Muscle of arm (tissue), 14 donors: ENCODE data around the gene PTGFRN. TPM values are rescaled to one million over a fixed set of nuclear protein-coding genes. Genes with fewer than 3 reads are reported as not detected.
A peak's percentile ranks its signal among the peaks of the same experiment; 100 is the strongest.
"Not testable (repeated sequence)": the region's sequence is repeated elsewhere in the genome, so short reads cannot be mapped to it uniquely, and the experiment has no call there.

Experiments used
- DNase-seq: peaks from one replicate; pipeline ENCODE4 v3.0.0-alpha.2; 2013
- long read RNA-seq, 11 donors: transcript quantifications; one replicate each; lab custom pipeline, GENCODE V29; 2026
- polyA plus RNA-seq, 12 donors: library from polyadenylated mRNA; unstranded; fragments of 120-200 nt; gene quantifications; one replicate each; pipeline ENCODE4 v1.2.1, GENCODE V29; 2013; ENCODE audit not compliant: insufficient read length in 12 of 12

PTGFRN gene
- polyA plus RNA-seq: 100 to 1,000 TPM in 10 of 12 donors, 10 to 100 TPM in 1, not detected in 1; 69.8 to 166 (median 137) TPM
- long read RNA-seq, donor 1, full-length matches to known transcripts: 1 of 15 reads
- long read RNA-seq, donor 1, partial matches to known transcripts: 14 of 15 reads
- long read RNA-seq, donor 1, other reads (novel, unspliced or antisense): 0 of 15 reads
- long read RNA-seq, donor 2, full-length matches to known transcripts: 10 of 26 reads
- long read RNA-seq, donor 2, partial matches to known transcripts: 16 of 26 reads
- long read RNA-seq, donor 2, other reads (novel, unspliced or antisense): 0 of 26 reads
- long read RNA-seq, donor 3, full-length matches to known transcripts: 4 of 4 reads
- long read RNA-seq, donor 3, partial matches to known transcripts: 0 of 4 reads
- long read RNA-seq, donor 3, other reads (novel, unspliced or antisense): 0 of 4 reads
- long read RNA-seq, donor 4, full-length matches to known transcripts: 3 of 3 reads
- long read RNA-seq, donor 4, partial matches to known transcripts: 0 of 3 reads
- long read RNA-seq, donor 4, other reads (novel, unspliced or antisense): 0 of 3 reads
- long read RNA-seq, donor 5, full-length matches to known transcripts: 18 of 36 reads
- long read RNA-seq, donor 5, partial matches to known transcripts: 18 of 36 reads
- long read RNA-seq, donor 5, other reads (novel, unspliced or antisense): 0 of 36 reads
- long read RNA-seq, donor 6, full-length matches to known transcripts: 3 of 3 reads
- long read RNA-seq, donor 6, partial matches to known transcripts: 0 of 3 reads
- long read RNA-seq, donor 6, other reads (novel, unspliced or antisense): 0 of 3 reads
- long read RNA-seq, donor 7, full-length matches to known transcripts: 8 of 14 reads
- long read RNA-seq, donor 7, partial matches to known transcripts: 6 of 14 reads
- long read RNA-seq, donor 7, other reads (novel, unspliced or antisense): 0 of 14 reads
- long read RNA-seq, donor 8, full-length matches to known transcripts: 8 of 101 reads
- long read RNA-seq, donor 8, partial matches to known transcripts: 93 of 101 reads
- long read RNA-seq, donor 8, other reads (novel, unspliced or antisense): 0 of 101 reads
- long read RNA-seq, donor 9, full-length matches to known transcripts: 4 of 29 reads
- long read RNA-seq, donor 9, partial matches to known transcripts: 25 of 29 reads
- long read RNA-seq, donor 9, other reads (novel, unspliced or antisense): 0 of 29 reads
- long read RNA-seq, donor 10, full-length matches to known transcripts: 7 of 12 reads
- long read RNA-seq, donor 10, partial matches to known transcripts: 5 of 12 reads
- long read RNA-seq, donor 10, other reads (novel, unspliced or antisense): 0 of 12 reads
- long read RNA-seq, donor 11, full-length matches to known transcripts: 9 of 21 reads
- long read RNA-seq, donor 11, partial matches to known transcripts: 12 of 21 reads
- long read RNA-seq, donor 11, other reads (novel, unspliced or antisense): 0 of 21 reads

DNA sequence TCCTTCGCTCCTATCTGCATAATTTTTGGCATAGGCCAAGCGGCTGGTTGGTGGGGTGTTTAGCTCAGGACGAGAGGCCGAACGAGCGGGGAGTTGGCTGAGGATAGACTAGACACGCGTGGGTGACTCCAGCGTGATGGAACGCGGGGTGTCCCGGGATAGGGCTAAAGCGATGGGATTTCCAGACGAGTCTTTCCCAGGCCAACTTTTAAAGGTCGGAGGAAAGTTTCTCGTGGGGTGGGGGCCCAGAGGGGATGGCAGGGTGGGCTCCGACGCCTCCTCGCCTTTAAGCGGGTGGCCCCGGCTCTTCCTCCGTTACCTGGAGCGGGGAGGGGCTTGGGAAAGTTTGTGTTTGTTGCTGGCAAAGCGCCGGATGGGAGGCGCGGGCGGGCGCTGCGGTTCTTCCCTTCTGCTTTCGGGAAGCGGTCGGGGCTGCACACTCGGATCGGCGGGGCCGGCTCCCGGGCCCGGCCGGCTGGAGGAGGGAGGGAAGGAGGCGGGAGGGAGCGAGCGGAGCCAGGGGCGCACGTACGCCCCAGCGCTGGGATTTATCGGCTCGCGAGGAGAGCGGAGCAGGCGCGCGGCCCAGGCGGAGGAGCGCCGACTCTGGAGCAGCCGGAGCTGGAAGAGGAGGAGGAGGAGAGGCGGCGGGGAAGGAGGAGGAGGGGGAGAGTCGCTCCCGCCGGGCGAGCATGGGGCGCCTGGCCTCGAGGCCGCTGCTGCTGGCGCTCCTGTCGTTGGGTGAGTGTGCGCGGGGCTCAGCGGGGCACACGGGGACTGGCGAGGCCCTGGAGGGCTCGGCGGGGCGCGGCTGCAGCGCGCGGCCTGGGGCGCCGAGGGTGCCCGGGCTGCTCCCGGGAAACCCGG, at the start of gene PTGFRN:
TSS of gene PTGFRN (plus strand) at position 405 of the 867 bp plus-strand sequence. CDS start at position 693, 288 bp downstream.
- DNase-seq: peak; percentile 82

DNA sequence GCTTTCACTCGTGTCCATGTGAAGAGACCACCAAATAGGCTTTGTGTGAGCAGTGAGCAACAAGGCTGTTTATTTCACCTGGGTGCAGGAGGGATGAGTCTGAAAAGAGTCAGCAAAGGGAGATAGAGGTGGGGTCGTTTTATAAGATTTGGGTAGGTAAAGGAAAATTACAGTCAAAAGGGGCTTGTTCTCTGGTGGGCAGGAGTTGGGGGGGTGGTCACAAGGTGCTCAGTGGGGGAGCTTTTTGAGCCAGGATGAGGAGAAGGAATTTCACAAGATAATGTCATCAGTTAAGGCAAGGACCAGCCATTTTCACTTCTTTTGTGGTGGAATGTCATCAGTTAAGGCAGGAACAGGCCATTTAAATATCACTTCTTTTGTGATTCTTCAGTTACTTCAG, 49.5 kb upstream of the PTGFRN start:
- not testable (repeated sequence) for DNase-seq

DNA sequence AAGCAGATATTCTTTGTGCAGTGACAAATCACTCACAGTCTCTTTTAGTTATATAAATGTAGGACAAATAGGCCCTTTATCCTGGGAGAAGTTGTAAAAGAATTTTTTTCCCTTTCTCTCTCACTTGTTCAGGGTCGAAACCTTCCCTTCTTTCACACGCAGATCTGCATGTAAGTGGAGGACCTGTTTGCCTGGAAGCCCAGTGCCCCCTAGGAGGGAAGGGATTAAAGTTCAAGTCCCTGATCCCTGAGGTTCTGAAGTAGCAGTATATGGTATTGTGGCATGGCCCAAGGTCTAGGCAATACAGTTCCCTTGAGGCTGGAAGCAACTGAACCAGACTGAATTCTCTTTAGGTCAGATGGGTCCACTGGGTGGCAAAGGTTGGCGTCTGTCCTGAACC, 48.6 kb upstream of the PTGFRN start:
- no peak for DNase-seq

DNA sequence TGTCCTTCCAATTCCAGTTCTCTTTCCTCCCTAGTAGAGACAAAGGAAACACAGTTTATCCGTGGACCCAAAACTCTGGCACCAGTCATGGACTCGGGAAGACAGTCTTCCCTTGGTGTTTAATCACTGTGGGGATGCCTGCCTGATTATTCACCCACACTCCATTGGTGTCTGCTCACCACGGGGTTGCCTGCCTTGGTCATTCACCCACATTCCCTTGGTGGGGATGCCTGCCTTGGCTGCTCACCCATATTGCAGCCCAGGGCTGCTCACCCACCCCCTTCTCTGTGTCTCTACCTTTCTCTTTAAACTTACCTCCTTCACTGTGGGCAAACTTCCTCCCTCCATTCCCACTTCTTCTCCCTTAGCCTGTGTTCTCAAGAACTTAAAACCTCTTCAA, 46.7 kb upstream of the PTGFRN start:
- DNase-seq: not testable (repeated sequence)

DNA sequence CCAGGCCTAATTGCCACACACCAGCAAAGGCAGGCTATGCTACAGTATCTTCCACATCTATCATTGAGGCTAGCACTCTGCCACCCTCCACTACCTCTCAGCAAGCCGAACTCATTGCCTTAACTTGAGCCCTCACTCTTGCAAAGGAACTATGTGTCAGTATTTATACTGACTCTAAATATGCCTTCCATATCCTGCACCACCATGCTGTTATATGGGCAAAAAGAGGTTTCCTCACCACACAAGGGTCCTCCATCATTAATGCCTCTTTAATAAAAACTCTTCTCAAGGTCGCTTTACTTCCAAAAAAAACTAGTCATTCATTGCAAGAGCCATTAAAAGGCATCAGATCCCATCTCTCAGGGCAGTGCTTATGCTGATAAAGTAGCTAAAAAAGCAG, 43.2 kb upstream of the PTGFRN start:
- DNase-seq: not testable (repeated sequence)

DNA sequence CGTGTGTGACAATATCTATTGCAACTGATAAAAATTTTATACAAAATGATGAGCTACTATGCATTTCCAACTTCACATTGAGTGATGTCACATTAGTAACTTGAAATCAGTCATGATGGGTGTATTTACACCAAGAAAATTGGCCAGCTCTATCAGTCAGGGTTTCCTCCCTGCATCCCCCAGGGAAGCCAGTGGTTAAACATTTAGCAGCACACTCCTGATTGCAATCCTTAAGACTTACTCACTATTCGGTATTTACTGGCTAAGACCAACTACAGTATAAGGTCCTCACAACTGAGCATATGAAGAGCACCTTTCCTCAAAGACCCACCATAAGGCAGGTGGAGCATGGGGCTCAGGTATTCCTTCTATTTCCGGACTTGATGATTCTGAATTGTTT, 41.3 kb upstream of the PTGFRN start:
- DNase-seq: no peak

DNA sequence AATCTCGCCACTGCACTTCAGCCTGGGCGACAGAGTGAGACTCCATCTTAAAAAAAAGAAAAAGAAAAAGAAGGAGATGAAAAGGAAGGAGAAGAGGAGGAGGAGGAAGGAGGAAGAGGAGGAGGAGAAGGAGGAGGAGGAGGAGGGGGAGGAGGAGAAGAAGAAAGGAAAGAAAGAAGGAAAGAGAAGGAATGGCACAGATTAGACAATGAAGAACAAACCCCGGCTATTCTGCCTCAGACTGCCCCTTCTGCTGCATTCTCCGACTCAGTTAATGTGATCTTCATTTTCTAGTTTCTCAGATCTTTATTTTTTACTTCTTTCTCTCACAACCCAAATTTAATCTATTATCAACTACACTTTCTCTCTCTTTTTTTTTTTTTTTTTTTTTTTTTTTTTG, 40.1 kb upstream of the PTGFRN start:
- no peak for DNase-seq

DNA sequence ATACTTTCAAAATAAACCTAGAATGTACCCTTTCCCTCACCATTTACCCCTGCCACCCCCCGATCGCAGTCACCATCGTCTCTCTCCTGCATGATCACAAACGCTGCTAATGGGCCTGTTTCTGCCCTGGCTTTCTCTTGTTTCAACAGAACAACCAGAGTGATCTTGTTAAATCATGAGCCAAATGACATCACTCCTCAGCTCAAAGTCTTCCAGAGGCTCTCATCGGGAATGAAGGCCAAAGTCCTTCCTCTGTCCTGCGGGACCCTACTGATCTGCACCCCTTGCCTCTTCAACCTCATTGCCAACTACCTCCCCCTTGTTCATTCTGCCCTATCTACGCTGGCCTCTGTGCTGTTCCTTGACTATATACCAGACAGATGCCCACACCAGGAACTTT, 39.4 kb upstream of the PTGFRN start:
- no peak for DNase-seq

DNA sequence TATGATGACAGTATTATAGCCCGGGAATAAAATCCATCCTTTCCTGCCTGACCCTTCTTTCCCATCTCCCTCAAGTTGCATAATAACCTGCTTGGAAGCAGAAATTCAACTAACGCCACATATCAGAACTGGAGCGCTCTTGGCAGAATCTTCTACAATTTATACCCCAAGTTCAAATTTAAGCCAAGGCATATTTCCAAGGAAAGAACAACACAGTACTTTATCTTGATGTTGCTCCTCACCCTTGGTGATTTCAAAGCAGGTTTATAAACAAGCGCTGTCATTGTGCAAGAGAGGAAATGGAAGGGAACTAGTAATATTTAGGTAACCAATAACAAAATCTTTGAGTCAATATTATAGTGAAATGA, 38.0 kb upstream of the PTGFRN start:
- no peak for DNase-seq

DNA sequence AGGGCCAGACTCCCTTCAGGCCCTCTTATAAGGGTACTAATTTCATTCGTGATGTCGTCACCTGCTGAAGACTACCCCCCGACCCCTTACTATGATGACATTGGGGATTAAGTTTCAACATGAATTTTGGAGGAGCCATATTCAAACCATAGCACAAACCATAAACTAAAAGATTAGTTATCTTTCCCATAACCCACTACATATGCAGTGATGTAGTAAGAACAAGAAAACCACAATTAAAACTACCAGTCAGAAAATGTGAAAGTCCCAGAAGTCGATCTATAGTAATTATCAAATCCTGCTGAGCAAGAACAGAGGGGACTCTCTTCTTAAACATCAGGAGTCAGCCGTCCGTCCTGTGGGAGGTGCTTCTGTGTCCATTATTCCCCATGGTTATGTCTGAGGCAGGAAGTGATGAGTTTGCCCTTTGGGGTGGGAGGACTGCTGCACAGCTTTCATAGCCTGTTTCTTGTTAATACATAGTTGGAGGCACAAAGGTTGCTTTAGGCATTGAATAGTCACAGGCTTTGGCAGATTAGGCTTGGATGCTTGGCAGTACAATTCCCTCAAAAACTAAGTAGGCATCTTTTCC, 35.9 kb upstream of the PTGFRN start:
- no peak for DNase-seq

DNA sequence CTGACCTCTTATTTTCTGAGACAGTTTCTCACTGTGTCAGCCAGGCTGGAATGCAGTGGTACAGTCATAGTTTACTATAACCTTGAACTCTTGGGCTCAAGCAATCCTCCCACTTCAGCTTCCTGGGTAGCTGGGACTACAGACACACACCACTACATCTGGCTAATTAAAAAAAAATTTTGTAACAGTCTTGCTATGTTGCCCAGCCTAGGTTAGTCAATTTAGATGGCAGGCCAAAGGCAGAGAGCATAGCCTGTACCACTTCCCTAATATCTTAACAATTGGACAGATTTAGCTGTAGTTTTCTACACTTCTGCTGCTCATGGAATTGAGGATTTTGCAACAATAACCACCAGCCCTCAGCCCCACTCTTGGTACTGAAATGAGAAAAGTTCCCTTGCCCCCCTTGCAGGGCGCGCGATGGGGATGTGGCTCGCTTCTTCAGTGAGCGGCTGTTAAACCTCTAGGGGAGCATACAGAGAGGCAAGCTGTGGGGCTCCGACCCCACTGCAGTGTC, 34.9 kb upstream of the PTGFRN start:
- DNase-seq: no peak

DNA sequence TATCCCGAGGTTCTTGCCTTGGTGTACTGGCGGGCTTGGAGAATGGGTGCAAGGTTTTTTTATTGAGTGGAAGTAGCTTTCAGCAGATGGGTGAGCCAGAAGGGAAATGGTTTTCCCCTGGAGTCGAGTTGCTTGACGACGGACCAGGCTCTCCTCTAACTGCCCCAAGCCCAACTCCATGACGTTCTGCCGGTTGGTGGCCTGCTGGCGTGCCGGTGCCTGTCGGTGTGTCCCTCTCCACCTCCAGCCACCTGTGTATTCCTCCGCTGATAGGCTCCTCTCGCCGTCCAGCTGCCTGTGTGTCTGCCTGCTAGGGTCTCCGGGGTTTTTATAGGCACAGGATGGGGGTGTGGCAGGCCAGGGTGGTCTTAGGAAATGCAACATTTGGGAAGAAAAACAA, 34.3 kb upstream of the PTGFRN start:
- no peak for DNase-seq

DNA sequence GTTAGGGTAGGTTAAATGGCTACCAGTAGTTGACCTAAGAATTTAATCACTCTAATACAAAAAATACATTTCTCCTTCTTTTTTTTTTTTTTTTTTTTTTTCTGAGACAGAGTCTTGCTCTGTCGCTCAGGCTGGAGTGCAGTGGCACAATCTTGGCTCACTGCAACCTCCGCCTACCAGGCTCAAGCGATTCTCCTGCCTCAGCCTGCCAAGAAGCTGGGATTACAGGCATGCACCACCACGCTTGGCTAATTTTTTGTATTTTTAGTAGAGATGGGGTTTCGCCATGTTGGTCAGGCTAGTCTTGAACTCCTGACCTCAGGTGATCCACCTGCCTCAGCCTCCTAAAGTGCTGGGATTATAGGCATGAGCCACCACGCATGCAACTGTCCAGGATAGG, 33.8 kb upstream of the PTGFRN start:
- not testable (repeated sequence) for DNase-seq

DNA sequence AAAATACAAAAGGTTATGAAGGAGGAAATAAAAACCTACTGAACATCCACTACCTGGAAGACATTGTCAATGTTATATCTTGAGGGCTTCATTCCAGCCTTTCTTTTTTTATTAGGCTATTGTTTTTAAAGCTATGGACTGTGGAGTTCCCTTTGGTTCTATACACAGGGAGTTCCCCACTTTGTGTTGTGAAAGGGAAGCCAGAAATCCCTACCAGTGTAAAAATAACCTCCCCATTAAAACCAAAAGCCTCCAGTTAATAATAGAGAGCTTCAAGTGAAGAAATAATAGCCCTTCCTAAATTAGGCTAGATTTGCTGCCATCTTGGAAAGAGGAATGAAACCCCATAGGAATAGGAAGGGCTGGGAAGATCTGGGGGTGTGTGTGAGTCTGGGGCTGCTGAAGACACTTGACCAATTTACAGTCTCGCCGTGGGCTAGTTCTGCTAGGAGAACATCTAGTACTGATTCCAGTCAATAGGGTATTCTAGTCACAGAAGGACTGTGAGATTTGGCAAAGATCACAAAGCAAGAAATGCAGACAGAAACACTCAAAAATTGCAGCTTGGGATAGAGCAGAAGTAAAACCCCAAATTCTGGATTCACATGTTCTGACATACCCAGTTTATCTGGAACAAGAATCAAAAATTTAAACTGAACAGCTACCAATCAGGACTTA, 32.4 kb upstream of the PTGFRN start:
- no peak for DNase-seq

DNA sequence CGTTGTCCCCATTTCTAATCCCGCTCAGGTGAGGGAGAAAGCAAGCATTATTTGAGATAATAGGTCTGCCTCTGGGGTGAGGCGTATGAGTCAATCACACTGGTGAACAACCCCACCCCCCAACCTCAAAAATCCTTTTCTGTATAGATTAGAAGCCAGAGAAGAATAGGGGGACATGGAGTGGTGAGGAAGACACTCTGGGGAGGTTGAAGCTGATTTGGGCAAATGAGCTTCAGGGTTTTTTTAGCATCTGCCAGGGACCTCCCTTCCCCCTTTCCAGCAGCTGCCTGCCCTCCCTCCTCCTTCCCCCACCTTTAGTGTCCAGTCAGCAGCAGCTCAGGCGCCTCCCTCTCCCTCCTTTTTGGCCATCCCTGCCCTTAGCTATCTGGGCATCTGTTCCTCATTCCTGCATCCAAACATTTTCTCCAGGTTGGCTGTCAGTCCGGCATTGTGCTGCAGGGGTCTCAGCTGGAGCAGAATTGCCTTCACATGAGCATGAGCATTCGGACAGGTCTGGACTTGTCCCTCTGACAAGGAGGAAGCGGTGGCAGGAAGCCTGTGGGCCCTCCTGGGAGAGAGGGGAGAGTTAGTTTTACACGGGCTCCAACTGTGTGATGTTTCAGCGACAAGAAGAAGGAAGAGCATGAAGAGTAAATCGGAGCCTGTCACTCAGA, 30.8 kb upstream of the PTGFRN start:
- DNase-seq: peak; percentile 67

DNA sequence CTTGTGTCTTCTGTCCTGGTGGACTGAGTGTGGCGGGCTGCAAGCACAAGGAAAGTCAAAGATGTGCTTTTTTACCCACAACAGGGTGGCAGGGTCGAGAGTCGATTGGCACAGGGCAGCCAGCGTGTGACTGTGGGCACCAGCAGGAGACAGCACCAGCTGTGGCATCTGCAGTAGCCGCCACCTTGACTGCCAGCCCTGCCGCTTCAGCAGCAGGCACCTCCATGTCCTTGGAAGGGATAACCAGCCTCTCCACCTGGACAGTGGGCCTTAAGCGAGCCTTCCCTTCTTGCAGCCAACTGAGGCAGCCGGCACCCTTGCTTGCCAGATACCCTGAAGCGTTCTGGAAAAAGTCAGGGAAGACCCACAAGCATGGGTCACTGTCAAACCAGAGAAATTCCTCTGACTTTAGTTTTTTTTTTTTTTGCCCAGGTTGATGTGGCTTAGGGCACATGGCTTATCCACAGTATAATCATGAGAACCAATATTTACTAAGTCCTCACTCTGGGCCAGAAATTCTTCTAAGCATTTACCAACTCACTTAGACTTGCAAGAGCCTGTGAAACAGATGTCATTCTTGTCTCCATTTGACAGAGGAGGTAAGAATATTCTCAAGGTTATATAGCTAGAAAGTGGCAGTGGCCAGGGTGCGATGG, 30.1 kb upstream of the PTGFRN start:
- DNase-seq: no peak

DNA sequence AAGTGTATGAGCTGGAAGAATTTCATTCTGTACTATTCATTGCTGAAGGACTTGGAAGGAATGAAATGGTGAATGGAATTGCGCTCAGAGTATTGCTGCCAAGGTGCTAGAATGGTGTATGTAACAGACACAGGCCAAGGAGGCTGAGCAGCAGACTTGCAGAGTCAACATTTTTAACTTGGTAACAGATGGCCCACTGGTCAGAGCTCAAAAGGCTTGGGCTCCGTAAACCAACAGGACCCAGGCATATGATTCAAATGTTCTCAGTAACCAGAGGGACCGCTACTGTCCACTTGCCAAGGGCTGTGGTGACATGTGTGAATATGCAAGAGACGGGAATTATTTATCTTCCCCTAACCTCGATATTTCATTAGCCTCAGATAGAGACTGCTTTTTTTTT, 28.8 kb upstream of the PTGFRN start:
- peak; percentile 60 for DNase-seq

DNA sequence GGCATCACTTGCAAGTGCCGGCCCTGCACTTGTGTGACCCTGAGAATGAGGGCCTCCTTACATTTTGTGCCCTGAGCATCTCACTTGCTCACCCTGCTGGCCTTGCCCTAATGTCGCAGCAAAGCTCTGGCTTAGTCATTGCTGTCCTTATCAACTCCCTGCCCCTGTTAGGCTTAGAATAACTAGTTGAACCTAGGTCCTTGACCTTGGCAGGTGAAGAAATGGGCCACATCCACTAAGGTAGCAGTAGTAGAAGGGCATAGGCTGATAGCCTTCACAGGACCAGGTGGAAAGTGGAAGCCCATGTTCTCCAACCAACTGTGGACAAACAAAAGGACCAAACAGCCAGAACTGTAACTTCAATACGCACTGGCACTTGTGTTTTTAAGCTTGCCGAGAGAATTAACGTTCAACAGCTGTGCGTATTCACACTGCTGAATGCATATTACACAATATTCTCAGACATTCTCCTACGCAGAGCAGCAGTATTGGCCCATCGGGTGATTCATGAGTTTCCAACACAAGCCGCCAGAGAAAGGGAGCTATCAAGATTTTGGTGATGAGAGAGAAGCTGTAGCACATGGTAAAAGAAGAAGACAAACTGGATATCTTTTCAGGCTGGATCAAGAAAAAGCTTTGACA, 27.7 kb upstream of the PTGFRN start:
- peak; percentile 76 for DNase-seq
